DOHH2 (cell line): ENCODE data around the gene SMURF1.

ENCODE experiments used
- H3F3A ChIP-seq: fragments of 200-600 bp; sonication (generic), shearing (Covaris generic); 2 replicates; pipeline ENCODE4 v1.6.0; 2016; ENCODE audit warnings: antibody characterized with exemption, mild to moderate bottlenecking; ENCODE audit not compliant: control insufficient read depth, insufficient read depth
- H3K27ac ChIP-seq: fragments of 200-600 bp; sonication (generic); 2 replicates; pipeline ENCODE4 v1.5.1; 2014; ENCODE audit warnings: low read depth, mild to moderate bottlenecking, low read length, moderate library complexity
- H3K27me3 ChIP-seq: fragments of 200-600 bp; sonication (generic); 2 replicates; pipeline ENCODE4 v1.6.1; 2014; ENCODE audit warnings: mild to moderate bottlenecking, low read length, mixed read lengths; ENCODE audit not compliant: control insufficient read depth
- H3K36me3 ChIP-seq: fragments of 200-600 bp; sonication (generic); 2 replicates; pipeline ENCODE4 v1.6.1; 2014; ENCODE audit warnings: mild to moderate bottlenecking, low read length, moderate library complexity, mixed read lengths; ENCODE audit not compliant: control insufficient read depth
- H3K4me1 ChIP-seq: fragments of 200-600 bp; sonication (generic); 2 replicates; pipeline ENCODE4 v1.6.1; 2014; ENCODE audit warnings: mild to moderate bottlenecking, low read length, mixed read lengths; ENCODE audit not compliant: control insufficient read depth
- H3K4me2 ChIP-seq: fragments of 200-600 bp; sonication (generic); 2 replicates; pipeline ENCODE4 v1.6.0; 2014; ENCODE audit warnings: mild to moderate bottlenecking, low read length, moderate library complexity
- H3K4me3 ChIP-seq: fragments of 200-600 bp; sonication (generic); 2 replicates; pipeline ENCODE4 v1.5.1; 2014; ENCODE audit warnings: mild to moderate bottlenecking, low read length, mixed read lengths
- H3K79me2 ChIP-seq: fragments of 200-600 bp; sonication (generic); 2 replicates; pipeline ENCODE4 v1.6.1; 2014; ENCODE audit warnings: mild to moderate bottlenecking, low read length, mixed read lengths; ENCODE audit not compliant: control insufficient read depth
- H3K9me2 ChIP-seq: fragments of 200-600 bp; sonication (generic); replicated peaks from 2 replicates; pipeline ENCODE4 v1.6.1; 2014; ENCODE audit warnings: mild to moderate bottlenecking, low read length, mixed read lengths; ENCODE audit not compliant: control insufficient read depth
- H3K9me3 ChIP-seq: fragments of 200-600 bp; sonication (generic); 2 replicates; pipeline ENCODE4 v1.6.1; 2014; ENCODE audit warnings: antibody characterized with exemption, low read length, mixed read lengths; ENCODE audit not compliant: control insufficient read depth, insufficient read depth
- H4K20me1 ChIP-seq: fragments of 200-600 bp; sonication (generic); 2 replicates; pipeline ENCODE4 v1.6.0; 2014; ENCODE audit warnings: low read depth, mild to moderate bottlenecking, antibody characterized with exemption, low read length, moderate library complexity; ENCODE audit not compliant: control insufficient read depth, insufficient read depth
- CTCF ChIP-seq: fragments of 200-600 bp; sonication (generic); IDR thresholded peaks from one replicate; pipeline ENCODE4 v1.5.1; 2014; ENCODE audit warnings: antibody characterized with exemption, mild to moderate bottlenecking, low read depth, low read length; ENCODE audit not compliant: poor library complexity, severe bottlenecking
- EZH2phosphoT487 ChIP-seq: fragments of 200-600 bp; sonication (generic); IDR thresholded peaks from 2 replicates; pipeline ENCODE4 v1.6.1; 2017; ENCODE audit warnings: borderline replicate concordance, mild to moderate bottlenecking, antibody characterized with exemption, low read length, moderate library complexity, mixed read lengths

SMURF1 gene

DNA sequence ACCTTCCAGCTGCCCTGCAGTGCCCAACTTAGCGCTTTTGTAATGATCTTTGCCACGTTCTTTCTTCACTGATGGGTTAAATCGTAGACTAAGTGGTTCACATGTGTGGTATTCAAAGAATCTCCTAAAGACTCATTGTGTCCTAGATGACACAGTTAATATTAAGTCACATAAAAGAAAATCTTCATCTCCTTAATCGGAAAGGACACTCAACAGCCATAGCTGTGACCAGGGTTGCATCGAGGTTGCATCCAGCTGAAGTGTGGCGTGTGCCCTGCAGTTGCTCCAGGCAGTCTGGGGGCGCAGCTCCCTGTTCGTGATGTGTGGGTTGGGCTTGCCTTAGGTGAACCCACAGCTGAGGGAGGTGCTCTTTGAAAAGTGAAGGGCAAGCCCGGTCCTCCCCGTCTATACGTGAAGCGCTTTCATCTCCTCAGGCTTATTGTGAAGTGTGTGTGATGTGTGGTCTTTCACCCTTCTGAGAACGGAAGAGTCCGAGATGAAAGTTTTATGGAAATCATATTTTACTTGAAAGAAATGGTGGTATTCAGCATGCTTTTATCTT lies 142.9 kb downstream of the SMURF1 start:
- H3K36me3 ChIP-seq = peaks cover 76% of the 10 kb centered on the region

GRCh38 chr7:99000196-99000903 lies 143.6 kb downstream of the SMURF1 start:
- Histone ChIP-seq H3K27ac (no peak overlapping the region), H3K9me3 (no peaks in the 10 kb centered on the region), H3K4me3 (no peak overlapping the region), H3K9me2 (no peaks in the 10 kb centered on the region), H4K20me1 (no peaks in the 10 kb centered on the region; the same call in 1 of the 2 replicates), H3K79me2 (no peaks in the 10 kb centered on the region), H3F3A (no peaks in the 10 kb centered on the region), H3K4me2 (no peak overlapping the region), H3K27me3 (no peaks in the 10 kb centered on the region), H3K4me1 (0 out of 2 replicates have a peak, but pooled peaks cover 3% of the 10 kb centered on the region), H3K36me3 (peaks cover 76% of the 10 kb centered on the region)
- TF ChIP-seq CTCF (no peak), EZH2phosphoT487 (no peak)

More for the DNA sequence above, 142.9 kb downstream of the SMURF1 start:
- 0 out of 2 replicates have a peak, but pooled peaks cover 7% of the 10 kb centered on the region for H3K4me1 ChIP-seq
- no peaks in the 10 kb centered on the region for H3F3A ChIP-seq
- no peaks in the 10 kb centered on the region for H3K9me2 ChIP-seq
- no peaks in the 10 kb centered on the region; the same call in 1 of the 2 replicates for H4K20me1 ChIP-seq
- no peaks in the 10 kb centered on the region for H3K79me2 ChIP-seq
- no peaks in the 10 kb centered on the region for H3K9me3 ChIP-seq
- H3K4me2 ChIP-seq = no peak overlapping the region
- no peak overlapping the region for H3K27ac ChIP-seq
- H3K4me3 ChIP-seq = no peak overlapping the region
- H3K27me3 ChIP-seq = no peaks in the 10 kb centered on the region
- TF ChIP-seq CTCF (no peak), EZH2phosphoT487 (no peak)

GRCh38 chr7:98998821-98999725 lies 144.8 kb downstream of the SMURF1 start:
- TF ChIP-seq CTCF (no peak), EZH2phosphoT487 (no peak)
- Histone ChIP-seq H3K36me3 (peaks cover 76% of the 10 kb centered on the region), H4K20me1 (no peaks in the 10 kb centered on the region; the same call in 1 of the 2 replicates)

More at GRCh38 chr7:98998821-98999725, 144.8 kb downstream of the SMURF1 start:
- H3K27ac ChIP-seq = no peak overlapping the region
- no peaks in the 10 kb centered on the region for H3K9me2 ChIP-seq
- no peaks in the 10 kb centered on the region for H3K4me1 ChIP-seq
- no peak overlapping the region for H3K4me3 ChIP-seq
- H3K9me3 ChIP-seq = no peaks in the 10 kb centered on the region
- no peaks in the 10 kb centered on the region for H3K79me2 ChIP-seq
- H3F3A ChIP-seq = no peaks in the 10 kb centered on the region
- no peaks in the 10 kb centered on the region for H3K27me3 ChIP-seq
- no peak overlapping the region for H3K4me2 ChIP-seq
